ENCODE data around the gene SDC4.

Gene SDC4

DNA sequence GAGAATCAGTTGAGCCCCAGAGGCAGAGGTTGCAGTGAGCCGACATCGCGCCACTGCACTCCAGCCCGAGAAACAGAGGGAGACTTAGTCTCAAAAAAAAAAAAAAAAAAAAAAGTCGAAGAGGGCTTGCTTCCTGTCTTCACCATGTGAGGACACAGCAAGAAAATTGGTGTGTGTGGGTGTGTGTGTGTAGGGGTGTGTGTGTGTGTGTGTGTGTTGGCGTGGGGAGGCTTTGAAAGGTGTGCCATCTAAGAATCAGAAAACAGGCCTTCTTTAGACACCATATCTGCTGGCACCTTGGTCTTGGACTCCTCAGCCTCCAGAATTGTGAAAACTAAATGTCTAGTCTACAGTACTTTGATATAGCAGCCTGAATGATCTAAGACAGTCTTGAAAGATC, 48.4 kb downstream of the SDC4 start:
- TF ChIP-seq CTCF (IDR thresholded peaks at IDR 0.05; ENCODE audit: low read depth, low read length, missing control alignments) = no peak
- DNase-seq (ENCODE audit: low read depth) = no peak
- no peak overlapping the region for H3K4me3 ChIP-seq (ENCODE audit: low read depth, low read length)

DNA sequence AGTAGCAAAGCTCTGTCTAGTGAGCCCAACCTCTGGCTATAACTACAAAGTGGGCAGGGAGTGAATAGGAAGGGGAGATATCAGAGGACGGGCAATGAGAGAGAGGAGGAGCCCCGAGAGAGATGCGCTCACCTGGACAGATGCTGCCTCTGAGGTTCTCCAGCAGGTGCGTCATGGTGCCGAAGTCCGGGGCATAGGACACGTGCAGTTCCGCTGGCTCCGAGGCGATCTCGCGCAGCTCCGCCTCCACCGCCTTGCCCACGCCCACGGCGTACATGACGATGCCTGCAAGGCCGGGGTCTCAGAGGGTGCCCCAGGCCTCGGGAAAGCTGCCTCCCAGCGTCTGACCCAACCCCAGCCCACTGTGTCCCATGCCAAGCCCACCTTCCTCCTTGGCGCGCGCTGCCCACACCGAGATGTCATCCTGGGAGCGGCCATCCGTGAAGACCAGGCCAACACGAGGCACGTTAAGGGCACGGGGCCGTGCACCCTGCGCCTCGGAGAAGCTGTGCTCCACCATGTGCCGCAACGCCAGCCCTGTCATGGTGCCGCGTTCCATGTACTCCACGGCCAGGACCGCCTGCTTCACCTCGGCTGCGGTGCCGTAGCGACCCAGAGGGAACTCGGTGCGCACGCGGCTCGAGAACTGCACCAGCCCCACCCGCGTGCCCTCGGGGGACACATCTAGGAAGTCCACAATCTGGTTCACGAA, 50.3 kb downstream of the SDC4 start:
- TF ChIP-seq CTCF (IDR thresholded peaks at IDR 0.05; ENCODE audit: low read depth, low read length, missing control alignments) = no peak
- DNase-seq (ENCODE audit: low read depth) = no peak
- H3K4me3 ChIP-seq (ENCODE audit: low read depth, low read length) = no peak overlapping the region

- no peak overlapping the region for H3K4me3 ChIP-seq (ENCODE audit: low read depth, low read length)
- DNase-seq (ENCODE audit: low read depth) = no peak
- no peak for TF ChIP-seq CTCF (IDR thresholded peaks at IDR 0.05; ENCODE audit: low read depth, low read length, missing control alignments)
Measured at GRCh38 chr20:45294659-45295058, 53.6 kb downstream of the SDC4 start.

GRCh38 chr20:45294003-45294368, 54.2 kb downstream of the SDC4 start:
- DNase-seq (ENCODE audit: low read depth) = no peak
- TF ChIP-seq CTCF (IDR thresholded peaks at IDR 0.05; ENCODE audit: low read depth, low read length, missing control alignments) = no peak
- H3K4me3 ChIP-seq (ENCODE audit: low read depth, low read length) = no peak overlapping the region

- DNase-seq (ENCODE audit: low read depth) = peak; percentile 2
- peak overlapping the region; percentile 44 for H3K4me3 ChIP-seq (ENCODE audit: low read depth, low read length)
- TF ChIP-seq CTCF (IDR thresholded peaks at IDR 0.05; ENCODE audit: low read depth, low read length, missing control alignments) = peak; percentile 96
Measured at GRCh38 chr20:45293041-45294002, 54.9 kb downstream of the SDC4 start.

DNA sequence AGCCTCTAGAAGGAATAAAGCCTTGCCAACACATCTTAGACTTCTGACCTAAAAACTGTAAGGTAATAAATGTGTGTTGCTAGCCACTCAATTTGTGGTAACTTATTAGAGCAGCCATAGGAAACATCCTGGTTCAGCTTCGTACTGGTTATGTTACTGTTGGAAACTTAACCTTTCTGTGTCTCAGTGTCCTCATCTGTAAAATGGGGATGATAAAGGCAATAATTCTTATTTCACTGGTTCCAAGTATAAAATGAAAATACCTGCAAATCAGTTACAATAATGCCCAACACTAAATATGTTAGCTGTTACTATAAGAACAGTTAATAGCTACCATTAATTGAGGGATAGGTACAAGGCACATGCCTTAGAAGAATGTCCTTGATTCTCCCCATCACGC, 55.9 kb downstream of the SDC4 start:
- no peak overlapping the region for H3K4me3 ChIP-seq (ENCODE audit: low read depth, low read length)
- no peak for DNase-seq (ENCODE audit: low read depth)
- no peak for TF ChIP-seq CTCF (IDR thresholded peaks at IDR 0.05; ENCODE audit: low read depth, low read length, missing control alignments)

All from GM12864 (cell line).